GM19239 (cell line): ENCODE measurements around the gene FAM9B.

Source experiments
- DNase-seq: peaks from one replicate; pipeline ENCODE4 v3.0.0; 2011; ENCODE audit warnings: low spot score; ENCODE audit not compliant: insufficient read length
- FAIRE-seq: peaks from 2 replicates; lab custom pipeline; 2011; peaks lifted over from hg19 to GRCh38; lab: Jason Lieb, UNC

Gene FAM9B

DNA sequence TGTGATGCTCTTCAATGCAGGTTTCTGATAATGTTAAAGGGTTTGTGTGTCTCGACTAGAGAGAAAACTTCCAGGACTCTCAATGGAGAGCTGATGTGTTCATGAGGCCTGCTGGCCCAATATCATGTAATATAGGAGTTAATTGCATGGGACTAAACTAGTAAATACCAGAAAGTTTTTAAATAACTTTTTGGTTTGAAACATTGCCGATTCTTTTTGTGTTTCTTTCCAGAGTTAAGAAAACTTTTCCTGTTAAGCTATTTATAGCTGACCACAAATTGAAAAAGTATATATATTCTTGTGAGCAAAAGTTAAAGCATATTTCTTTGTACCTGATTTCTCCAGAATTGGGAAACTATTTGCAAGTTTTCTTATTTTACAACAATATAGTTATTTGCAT, 49.7 kb downstream of the FAM9B start:
- FAIRE-seq: no peak
- DNase-seq: no peak

DNA sequence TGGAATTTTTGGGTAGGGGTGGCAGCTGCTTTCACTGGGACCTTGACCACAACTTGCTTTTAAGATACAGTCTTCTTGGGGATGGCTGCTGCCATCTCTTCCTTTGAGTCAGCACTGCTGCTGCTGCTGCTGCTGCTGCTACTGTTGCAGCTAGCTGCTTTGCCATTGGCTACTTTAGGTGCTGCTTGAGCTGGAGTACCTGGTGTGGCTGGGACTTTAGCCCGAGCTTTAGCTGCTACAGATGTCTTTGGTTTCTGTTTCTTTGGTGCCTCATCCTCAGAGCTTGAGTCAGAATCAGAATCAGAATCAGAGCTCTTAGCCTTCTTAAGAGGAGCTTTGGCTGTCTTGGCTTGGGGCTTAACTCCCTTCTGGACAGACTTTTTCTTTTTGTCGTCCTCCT, 52.2 kb downstream of the FAM9B start:
- FAIRE-seq (no peak), DNase-seq (no peak)

DNA sequence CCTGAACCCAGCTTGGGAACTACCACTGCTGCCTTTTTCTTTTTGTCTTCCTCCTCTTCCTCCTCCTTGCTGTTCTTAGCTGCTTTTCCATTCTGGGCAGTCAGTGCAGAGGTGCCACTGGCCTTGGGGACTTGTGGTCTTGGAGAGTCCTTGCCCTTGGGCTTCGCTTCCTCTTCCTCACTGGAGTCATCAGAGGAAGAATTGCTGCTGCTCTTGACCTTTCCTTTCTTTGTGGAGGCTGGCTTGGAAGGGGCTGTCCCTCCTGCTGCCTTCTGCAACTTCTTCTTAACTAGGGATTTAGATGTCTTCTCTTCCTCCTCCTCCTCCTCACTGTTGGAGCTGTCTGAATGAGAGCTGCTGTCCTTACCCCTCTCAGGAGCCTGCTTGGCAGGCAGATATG, 53.2 kb downstream of the FAM9B start:
- no peak for FAIRE-seq

More for the DNA sequence above, 53.2 kb downstream of the FAM9B start:
- DNase-seq: no peak
